ENCODE data around the gene CLDN16.

The CLDN16 gene

DNA sequence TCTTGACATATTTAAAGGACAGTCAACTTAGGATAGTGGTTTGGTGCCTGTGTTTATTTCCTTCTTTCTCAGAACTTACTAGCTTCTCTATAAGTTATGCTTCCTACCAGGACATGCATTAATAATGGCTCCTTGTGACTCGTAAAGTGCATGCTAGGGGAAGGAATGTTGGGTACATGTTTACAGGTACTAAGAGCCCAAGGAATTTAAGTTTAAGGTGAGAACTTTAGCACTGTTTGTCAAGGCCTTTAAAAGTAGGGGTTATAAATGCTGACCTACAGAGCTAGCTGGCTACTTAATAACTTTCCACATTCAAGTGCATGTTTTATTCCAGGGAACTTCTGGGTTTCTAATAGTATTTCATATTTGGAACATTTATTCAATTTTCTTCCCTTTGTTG is 61.8 kb downstream of the CLDN16 start, which contains the start of gene TMEM207:
TMEM207 (minus strand) TSS at position 101 of the 400 bp plus-strand sequence; CDS start at position 9, 92 bp downstream.
- TF ChIP-seq, protein P1, sequence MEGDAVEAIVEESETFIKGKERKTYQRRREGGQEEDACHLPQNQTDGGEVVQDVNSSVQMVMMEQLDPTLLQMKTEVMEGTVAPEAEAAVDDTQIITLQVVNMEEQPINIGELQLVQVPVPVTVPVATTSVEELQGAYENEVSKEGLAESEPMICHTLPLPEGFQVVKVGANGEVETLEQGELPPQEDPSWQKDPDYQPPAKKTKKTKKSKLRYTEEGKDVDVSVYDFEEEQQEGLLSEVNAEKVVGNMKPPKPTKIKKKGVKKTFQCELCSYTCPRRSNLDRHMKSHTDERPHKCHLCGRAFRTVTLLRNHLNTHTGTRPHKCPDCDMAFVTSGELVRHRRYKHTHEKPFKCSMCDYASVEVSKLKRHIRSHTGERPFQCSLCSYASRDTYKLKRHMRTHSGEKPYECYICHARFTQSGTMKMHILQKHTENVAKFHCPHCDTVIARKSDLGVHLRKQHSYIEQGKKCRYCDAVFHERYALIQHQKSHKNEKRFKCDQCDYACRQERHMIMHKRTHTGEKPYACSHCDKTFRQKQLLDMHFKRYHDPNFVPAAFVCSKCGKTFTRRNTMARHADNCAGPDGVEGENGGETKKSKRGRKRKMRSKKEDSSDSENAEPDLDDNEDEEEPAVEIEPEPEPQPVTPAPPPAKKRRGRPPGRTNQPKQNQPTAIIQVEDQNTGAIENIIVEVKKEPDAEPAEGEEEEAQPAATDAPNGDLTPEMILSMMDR (IDR thresholded peaks at IDR 0.05; ENCODE audit: low read depth, low read length, poor library complexity, severe bottlenecking): no peak
- no peak for TF ChIP-seq EZH2phosphoT487 (IDR thresholded peaks at IDR 0.05; ENCODE audit: borderline replicate concordance, low read length)
- Histone ChIP-seq H3K79me2 (ENCODE audit: control insufficient read depth, low read length) (no peaks in the 10 kb centered on the region), H3K4me2 (ENCODE audit: low read length) (no peak within 1 kb of the TSS), H3K9me3 (ENCODE audit: control insufficient read depth, insufficient read depth, low read length) (no peaks in the 10 kb centered on the region), H4K20me1 (ENCODE audit: control insufficient read depth, insufficient read depth, low read depth, low read length) (no peaks in the 10 kb centered on the region), H3K27me3 (ENCODE audit: control insufficient read depth, low read length) (no peaks in the 10 kb centered on the region), H3K27ac (ENCODE audit: low read depth, low read length) (no peak within 1 kb of the TSS), H3F3A (ENCODE audit: control insufficient read depth, insufficient read depth) (no peaks in the 10 kb centered on the region), H3K4me1 (ENCODE audit: control insufficient read depth, low read length) (no peaks in the 10 kb centered on the region), H3K9me2 (replicated peaks; ENCODE audit: control insufficient read depth, low read length) (no peaks in the 10 kb centered on the region), H3K4me3 (ENCODE audit: low read length) (no peak within 1 kb of the TSS), H3K36me3 (ENCODE audit: control insufficient read depth, low read length) (no peaks in the 10 kb centered on the region)

DNA sequence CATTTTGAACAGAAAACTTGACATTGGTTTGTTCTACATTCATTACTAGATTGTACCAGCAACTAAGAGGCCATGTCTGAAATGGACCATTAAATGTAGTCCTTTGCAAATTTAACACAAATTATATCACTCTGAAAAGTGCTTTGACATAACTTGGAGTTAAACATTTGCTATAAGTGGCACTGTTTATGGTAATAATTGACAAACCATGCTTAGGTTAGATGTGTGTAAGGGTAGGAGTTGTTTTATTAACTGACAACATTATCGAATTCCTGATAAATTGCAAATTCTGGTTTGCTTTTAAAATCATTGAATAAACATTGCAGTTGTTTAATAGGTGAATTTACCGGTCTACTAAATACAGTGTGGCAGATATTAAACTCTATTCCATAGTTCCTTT is 67.9 kb downstream of the CLDN16 start:
- TF ChIP-seq, protein P1 (IDR thresholded peaks at IDR 0.05; ENCODE audit: low read depth, low read length, poor library complexity, severe bottlenecking): no peak
- TF ChIP-seq EZH2phosphoT487 (IDR thresholded peaks at IDR 0.05; ENCODE audit: borderline replicate concordance, low read length): no peak
- Histone ChIP-seq H3K36me3 (ENCODE audit: control insufficient read depth, low read length) (no peaks in the 10 kb centered on the region), H3K9me3 (ENCODE audit: control insufficient read depth, insufficient read depth, low read length) (no peaks in the 10 kb centered on the region), H3K9me2 (replicated peaks; ENCODE audit: control insufficient read depth, low read length) (no peaks in the 10 kb centered on the region), H3F3A (ENCODE audit: control insufficient read depth, insufficient read depth) (no peaks in the 10 kb centered on the region), H4K20me1 (ENCODE audit: control insufficient read depth, insufficient read depth, low read depth, low read length) (no peaks in the 10 kb centered on the region), H3K4me2 (ENCODE audit: low read length) (no peak overlapping the region), H3K79me2 (ENCODE audit: control insufficient read depth, low read length) (no peaks in the 10 kb centered on the region), H3K27me3 (ENCODE audit: control insufficient read depth, low read length) (no peaks in the 10 kb centered on the region), H3K27ac (ENCODE audit: low read depth, low read length) (no peak overlapping the region), H3K4me3 (ENCODE audit: low read length) (no peak overlapping the region), H3K4me1 (ENCODE audit: control insufficient read depth, low read length) (no peaks in the 10 kb centered on the region)

DNA sequence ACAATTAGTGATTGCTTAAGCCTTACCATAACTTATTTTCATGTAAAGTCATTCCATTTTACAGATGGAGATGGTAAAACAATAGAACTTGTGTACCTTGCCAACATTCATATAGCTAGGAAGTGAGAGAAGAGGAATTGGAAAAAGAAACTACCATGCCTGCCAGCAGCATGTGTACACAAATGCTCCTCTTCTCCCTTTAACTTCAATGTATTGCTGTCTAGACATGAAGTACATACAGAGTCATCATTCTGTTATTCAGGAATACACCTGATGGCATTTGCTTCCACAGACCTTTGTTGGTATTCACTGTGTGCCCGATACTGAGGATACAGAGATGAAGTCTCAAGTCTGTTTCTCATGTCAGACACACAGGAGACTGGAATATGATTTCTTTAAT is 68.8 kb downstream of the CLDN16 start:
- Histone ChIP-seq H3K27ac (ENCODE audit: low read depth, low read length) (no peak overlapping the region), H3K4me2 (ENCODE audit: low read length) (no peak overlapping the region), H3K36me3 (ENCODE audit: control insufficient read depth, low read length) (no peaks in the 10 kb centered on the region), H4K20me1 (ENCODE audit: control insufficient read depth, insufficient read depth, low read depth, low read length) (no peaks in the 10 kb centered on the region), H3K4me1 (ENCODE audit: control insufficient read depth, low read length) (no peaks in the 10 kb centered on the region), H3K27me3 (ENCODE audit: control insufficient read depth, low read length) (no peaks in the 10 kb centered on the region), H3K9me3 (ENCODE audit: control insufficient read depth, insufficient read depth, low read length) (no peaks in the 10 kb centered on the region), H3K9me2 (replicated peaks; ENCODE audit: control insufficient read depth, low read length) (no peaks in the 10 kb centered on the region), H3F3A (ENCODE audit: control insufficient read depth, insufficient read depth) (no peaks in the 10 kb centered on the region), H3K4me3 (ENCODE audit: low read length) (no peak overlapping the region), H3K79me2 (ENCODE audit: control insufficient read depth, low read length) (no peaks in the 10 kb centered on the region)
- no peak for TF ChIP-seq EZH2phosphoT487 (IDR thresholded peaks at IDR 0.05; ENCODE audit: borderline replicate concordance, low read length)
- TF ChIP-seq, protein P1 (IDR thresholded peaks at IDR 0.05; ENCODE audit: low read depth, low read length, poor library complexity, severe bottlenecking): no peak
